IPS-20b (cell line): ENCODE measurements around the gene CYP27B1.

Experiments
- H3K27ac ChIP-seq: one replicate; pipeline ENCODE4 v1.5.1; 2013; ENCODE audit warnings: low read length
- H3K27me3 ChIP-seq: 2 replicates; pipeline ENCODE4 v1.6.1; 2013; ENCODE audit warnings: mild to moderate bottlenecking, low read length, inconsistent platforms; ENCODE audit not compliant: insufficient read depth
- H3K36me3 ChIP-seq: 2 replicates; pipeline ENCODE4 v1.6.1; 2013; ENCODE audit warnings: low read depth, mild to moderate bottlenecking, inconsistent platforms, low read length, moderate library complexity; ENCODE audit not compliant: insufficient read depth
- H3K4me1 ChIP-seq: 2 replicates; pipeline ENCODE4 v1.6.1; 2013; ENCODE audit warnings: mild to moderate bottlenecking, control low read depth, inconsistent platforms, low read length, moderate library complexity; ENCODE audit not compliant: insufficient read depth
- H3K4me3 ChIP-seq: 2 replicates; pipeline ENCODE4 v1.5.1; 2013; ENCODE audit warnings: mild to moderate bottlenecking, low read length, inconsistent platforms
- H3K9ac ChIP-seq: 2 replicates; pipeline ENCODE4 v1.6.1; 2013; ENCODE audit warnings: low read depth, mild to moderate bottlenecking, inconsistent platforms, low read length, moderate library complexity
- H3K9me3 ChIP-seq: 2 replicates; pipeline ENCODE4 v1.6.1; 2013; ENCODE audit warnings: mild to moderate bottlenecking, low read depth, low read length, inconsistent platforms; ENCODE audit not compliant: insufficient read depth

The CYP27B1 gene, protein sequence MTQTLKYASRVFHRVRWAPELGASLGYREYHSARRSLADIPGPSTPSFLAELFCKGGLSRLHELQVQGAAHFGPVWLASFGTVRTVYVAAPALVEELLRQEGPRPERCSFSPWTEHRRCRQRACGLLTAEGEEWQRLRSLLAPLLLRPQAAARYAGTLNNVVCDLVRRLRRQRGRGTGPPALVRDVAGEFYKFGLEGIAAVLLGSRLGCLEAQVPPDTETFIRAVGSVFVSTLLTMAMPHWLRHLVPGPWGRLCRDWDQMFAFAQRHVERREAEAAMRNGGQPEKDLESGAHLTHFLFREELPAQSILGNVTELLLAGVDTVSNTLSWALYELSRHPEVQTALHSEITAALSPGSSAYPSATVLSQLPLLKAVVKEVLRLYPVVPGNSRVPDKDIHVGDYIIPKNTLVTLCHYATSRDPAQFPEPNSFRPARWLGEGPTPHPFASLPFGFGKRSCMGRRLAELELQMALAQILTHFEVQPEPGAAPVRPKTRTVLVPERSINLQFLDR

DNA sequence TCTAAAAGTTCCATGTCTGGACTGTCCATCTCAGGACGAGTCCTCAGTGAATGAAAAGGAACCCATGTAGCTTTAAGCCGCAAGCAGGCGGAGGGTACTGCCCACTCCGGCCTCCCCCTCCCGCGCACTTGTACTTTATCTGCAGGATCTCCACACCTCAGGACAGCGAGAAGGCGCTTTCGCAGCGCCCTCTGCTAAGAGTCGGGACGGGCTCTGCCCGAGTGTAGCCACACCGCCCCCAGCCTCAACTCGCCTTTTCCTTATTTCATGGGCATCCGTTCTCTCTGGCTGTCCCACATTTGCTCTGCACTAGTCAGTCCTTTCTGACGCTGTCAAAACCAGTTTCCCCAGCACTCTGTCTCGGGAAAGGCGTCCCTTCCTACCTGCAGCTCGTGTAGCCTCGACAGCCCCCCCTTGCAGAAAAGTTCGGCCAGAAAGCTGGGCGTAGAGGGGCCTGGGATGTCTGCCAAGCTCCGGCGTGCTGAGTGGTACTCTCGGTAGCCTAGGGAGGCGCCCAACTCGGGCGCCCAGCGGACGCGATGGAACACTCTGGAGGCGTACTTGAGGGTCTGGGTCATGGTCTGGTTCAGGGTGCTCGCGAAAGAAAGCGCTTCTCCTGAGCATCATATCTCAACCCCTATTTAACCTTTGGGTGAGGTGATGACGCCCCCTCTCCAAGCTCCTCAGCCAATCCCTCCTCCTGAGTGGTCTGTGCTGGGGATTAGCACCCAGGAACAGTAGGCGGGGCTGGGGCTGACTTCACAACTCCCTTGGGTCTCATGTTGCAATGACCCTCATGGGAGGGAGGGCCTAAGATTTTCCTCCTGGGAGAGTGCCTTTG lies at the start of gene CYP27B1:
Gene CYP27B1, minus strand, starts transcription at position 615 of the 841 bp plus-strand sequence. Its CDS starts 37 bp downstream, at position 578.
- Histone ChIP-seq H3K27ac (no peak within 1 kb of the TSS), H3K27me3 (peaks cover 58% of the 10 kb centered on the region), H3K36me3 (peaks cover 34% of the 10 kb centered on the region), H3K9me3 (no peaks in the 10 kb centered on the region), H3K9ac (peak within 1 kb of the TSS; percentile 33; the same call in 1 of the 2 replicates), H3K4me1 (peaks cover 9% of the 10 kb centered on the region; the same call in 1 of the 2 replicates), H3K4me3 (peak within 1 kb of the TSS; percentile 82)

DNA sequence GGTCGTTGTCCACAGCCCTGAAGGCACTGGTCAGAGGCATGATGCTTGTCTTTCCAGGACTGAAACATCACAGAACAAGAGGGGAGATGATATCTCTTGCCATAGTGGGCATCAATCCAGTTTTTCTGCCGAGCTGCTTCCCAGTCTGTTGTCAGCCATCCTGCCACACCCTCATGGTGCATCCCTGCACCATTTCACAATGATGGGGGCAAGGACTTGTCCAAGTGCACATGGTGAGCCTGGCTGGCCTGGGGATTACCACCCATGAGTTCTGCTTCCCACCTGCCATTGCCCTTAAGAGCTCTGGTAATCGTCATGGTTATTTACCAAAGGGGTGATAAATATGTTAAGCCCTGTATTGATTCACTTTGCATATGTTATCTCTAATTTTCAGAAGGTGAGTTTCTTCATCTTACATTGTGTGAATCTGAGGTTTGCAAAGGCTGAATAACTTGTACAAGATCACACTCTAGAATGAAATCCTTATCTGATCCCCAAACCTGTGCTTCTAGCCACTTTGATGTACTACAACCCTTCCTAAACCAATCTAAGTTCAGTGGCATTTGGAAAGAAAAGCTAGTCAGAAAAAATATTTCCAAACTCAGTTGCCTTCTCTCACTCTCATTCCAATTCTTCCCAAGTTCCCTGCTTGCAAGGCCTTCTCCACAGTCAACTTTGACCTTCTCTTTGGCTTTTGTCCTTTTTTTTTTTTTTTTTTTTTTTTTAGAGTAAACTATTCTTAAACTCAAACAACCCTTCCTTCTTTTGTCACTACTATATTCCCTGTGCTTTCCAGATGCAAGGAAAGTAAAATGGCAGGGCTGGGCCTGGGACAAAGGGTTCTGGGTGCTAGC lies 49.4 kb upstream of the CYP27B1 start:
- no peak overlapping the region for H3K4me3 ChIP-seq
- no peaks in the 10 kb centered on the region for H3K9me3 ChIP-seq
- H3K27me3 ChIP-seq = no peaks in the 10 kb centered on the region
- no peak overlapping the region for H3K9ac ChIP-seq
- H3K27ac ChIP-seq = no peak overlapping the region
- H3K36me3 ChIP-seq = peaks cover 9% of the 10 kb centered on the region
- no peaks in the 10 kb centered on the region for H3K4me1 ChIP-seq

DNA sequence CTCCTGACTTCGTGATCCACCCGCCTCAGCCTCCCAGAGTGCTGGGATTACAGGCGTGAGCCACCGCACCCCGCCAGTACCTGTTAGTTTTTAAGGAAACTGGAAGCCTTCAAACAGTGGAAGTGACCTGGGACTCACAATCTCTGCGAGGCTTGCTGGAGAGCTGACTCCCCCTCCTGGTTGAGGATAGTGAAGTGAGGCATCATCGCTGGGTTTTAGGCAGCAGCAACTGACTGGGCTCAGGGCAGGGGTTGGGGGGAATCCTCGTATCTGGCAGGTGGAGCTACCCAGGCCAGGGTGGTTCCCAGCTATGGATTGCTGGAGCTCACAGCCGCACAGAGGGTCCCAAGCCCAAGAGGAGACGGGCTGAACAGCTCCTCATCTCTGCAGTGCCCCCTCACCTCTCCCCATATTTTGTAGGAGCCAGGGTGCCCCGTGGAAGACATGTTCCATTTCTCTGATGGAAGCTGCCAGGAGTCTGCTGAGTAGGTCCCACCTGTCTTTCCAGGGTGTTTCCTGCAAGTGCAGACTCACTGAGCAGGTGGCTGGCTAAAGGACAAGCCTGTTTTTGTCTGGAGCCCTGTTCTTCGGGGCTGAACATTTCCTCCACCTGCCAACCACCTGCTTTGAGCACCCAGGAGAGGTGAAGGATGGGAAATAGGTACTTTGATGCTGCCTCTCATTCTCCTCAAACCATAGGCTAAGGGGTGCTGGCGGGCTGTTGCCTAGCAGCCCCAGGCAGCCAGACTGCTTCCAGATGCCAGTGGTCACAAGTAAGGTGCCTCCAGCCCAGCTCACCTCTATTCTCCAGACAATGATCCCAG lies 48.5 kb upstream of the CYP27B1 start:
- Histone ChIP-seq H3K36me3 (peaks cover 1% of the 10 kb centered on the region; the same call in 1 of the 2 replicates), H3K4me3 (no peak overlapping the region; the same call in 1 of the 2 replicates), H3K4me1 (no peaks in the 10 kb centered on the region), H3K27ac (no peak overlapping the region), H3K9me3 (no peaks in the 10 kb centered on the region), H3K9ac (no peak overlapping the region), H3K27me3 (no peaks in the 10 kb centered on the region)

DNA sequence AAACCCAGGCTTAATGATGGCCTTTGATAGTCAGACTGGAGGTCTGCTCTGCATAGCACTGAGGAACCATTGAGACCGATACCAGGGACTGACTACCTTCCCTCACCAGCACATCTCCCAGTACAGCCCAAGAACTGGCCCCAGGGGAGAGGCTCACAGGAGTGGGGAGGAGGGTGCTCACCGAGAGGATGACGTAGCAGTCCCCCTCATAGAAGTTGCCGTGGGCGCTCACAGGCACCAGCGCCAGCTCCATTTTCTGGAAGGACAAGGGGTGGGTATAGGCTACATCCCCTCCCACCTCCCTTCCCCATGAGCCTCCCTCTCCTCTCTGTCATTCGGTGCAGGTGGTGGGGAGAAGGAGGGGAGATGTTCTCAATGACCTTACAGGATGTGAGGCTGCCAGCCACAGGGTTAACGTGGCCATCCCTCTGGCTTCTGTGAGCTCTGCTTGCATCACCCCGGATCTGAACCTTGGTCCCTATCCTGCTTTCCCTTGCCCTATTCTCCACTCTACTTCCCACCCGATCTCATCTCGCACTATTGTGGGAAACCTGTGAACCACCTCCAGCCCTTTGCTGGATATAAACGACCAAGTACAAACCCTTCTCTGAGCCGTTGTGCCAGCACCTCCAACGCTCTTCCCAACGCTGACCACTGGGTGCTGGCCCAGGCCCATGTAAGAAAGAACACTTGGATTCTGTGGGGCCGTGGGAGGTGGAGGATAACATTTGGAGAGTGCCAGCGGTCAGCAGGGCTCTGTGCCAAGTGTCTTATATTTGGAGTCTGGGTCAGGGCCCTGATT lies 47.3 kb upstream of the CYP27B1 start:
- H3K4me3 ChIP-seq = peak overlapping the region; percentile 15; the same call in 1 of the 2 replicates
- H3K27me3 ChIP-seq = no peaks in the 10 kb centered on the region
- H3K4me1 ChIP-seq = no peaks in the 10 kb centered on the region
- no peak overlapping the region for H3K27ac ChIP-seq
- no peaks in the 10 kb centered on the region for H3K36me3 ChIP-seq
- no peaks in the 10 kb centered on the region for H3K9me3 ChIP-seq
- H3K9ac ChIP-seq = no peak overlapping the region

DNA sequence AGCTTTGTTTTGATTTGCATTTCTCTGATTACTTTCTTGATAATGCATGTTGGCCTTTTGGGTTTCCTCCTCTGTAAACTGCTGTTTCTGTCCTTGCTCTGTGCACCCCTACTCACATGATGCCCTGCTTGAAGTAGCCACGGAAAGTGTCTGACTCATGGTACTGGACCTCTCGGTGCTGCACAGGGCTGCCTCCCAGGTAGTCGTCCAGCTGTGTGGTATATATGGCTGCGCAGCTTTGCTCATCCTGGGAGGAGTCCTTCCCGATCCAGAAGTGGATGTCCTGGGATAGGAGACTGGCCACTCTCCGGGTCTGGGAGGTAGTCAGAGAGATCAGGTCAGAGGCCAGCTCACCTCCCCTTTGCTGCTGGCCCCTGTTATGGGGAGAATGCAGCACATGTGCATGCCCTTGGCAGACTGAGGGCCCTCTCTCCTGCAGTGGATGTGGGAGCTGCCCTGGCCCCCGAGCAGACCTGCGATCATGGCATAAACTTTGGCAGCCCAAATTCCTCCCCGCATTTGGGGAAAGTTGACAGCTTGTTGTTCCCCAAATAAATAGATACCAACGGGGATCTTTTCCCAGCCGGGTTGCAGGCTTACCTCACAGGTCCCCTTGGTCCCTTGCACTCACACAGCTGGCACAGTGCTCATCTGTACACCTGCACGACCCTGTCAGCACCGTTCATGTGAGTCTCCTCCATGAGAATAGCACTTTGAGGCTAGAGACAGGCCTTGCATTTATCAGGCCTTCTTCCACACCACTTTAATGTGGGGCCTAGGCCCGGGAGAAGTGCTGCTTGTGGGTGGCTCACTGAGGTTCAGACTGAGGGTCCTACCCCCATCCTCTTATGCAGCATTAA lies 46.5 kb upstream of the CYP27B1 start:
- Histone ChIP-seq H3K36me3 (no peaks in the 10 kb centered on the region; the same call in 1 of the 2 replicates), H3K9me3 (no peaks in the 10 kb centered on the region), H3K9ac (no peak overlapping the region), H3K27me3 (no peaks in the 10 kb centered on the region), H3K27ac (no peak overlapping the region), H3K4me1 (no peaks in the 10 kb centered on the region), H3K4me3 (no peak overlapping the region)

DNA sequence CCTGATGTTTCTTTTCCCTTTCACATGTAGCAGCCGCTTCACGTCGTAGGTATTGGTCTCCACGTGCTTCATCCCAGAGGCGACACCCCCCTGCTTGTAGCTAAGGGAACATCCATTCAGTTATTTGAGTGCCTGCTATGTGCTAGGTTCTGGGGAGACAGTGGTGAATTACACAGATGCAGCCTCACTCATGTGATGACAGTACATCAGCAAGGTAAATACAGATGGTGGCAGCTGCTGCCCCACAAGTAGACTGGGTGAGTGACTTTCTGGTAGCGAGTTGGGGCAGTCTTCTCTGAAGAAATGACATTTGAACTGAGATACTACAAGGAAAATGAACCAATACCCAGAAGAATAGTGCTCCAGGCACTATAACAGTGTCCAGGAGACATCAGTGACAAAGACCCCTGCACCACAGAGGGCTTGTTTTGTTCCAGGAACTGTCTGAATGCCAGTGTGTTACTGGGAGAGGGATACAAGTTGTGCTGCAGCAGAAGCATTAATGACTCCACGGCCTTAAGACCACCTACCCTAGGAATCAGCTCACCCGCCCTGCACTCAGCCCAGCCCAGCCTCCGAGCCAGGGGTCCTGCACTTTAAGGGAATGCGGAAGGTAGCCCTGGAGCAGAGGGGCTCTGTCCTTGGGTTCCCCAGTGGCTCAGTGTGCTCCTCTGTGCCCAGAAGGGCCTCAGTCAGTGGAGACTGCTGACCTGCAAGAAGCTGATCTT lies 44.3 kb upstream of the CYP27B1 start:
- no peaks in the 10 kb centered on the region for H3K4me1 ChIP-seq
- H3K4me3 ChIP-seq = no peak overlapping the region
- H3K9ac ChIP-seq = no peak overlapping the region
- H3K27me3 ChIP-seq = no peaks in the 10 kb centered on the region
- H3K9me3 ChIP-seq = no peaks in the 10 kb centered on the region
- H3K27ac ChIP-seq = no peak overlapping the region
- no peaks in the 10 kb centered on the region; the same call in 1 of the 2 replicates for H3K36me3 ChIP-seq

DNA sequence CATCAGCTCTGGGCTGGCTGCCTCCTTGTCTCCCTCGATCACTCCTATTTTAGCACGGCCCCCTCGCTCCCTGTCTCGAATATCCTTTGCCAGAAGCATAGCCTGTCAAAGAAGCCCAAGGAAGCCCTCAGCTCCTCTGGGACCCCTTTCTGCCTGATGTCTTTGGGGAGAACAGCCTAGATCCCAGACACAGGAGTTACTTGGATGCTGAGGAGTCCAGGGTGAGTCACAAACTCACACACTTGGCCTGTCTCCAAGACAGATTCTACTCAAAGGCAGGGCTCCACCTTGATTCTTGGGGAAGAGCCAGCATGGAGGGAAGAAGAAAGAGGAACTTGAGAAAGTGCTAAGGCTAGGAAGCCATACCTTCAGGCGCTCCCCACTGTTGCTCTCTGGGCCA lies 43.6 kb upstream of the CYP27B1 start:
- Histone ChIP-seq H3K4me1 (no peaks in the 10 kb centered on the region), H3K27ac (no peak overlapping the region), H3K9ac (no peak overlapping the region), H3K27me3 (no peaks in the 10 kb centered on the region), H3K36me3 (no peaks in the 10 kb centered on the region; the same call in 1 of the 2 replicates), H3K4me3 (no peak overlapping the region), H3K9me3 (no peaks in the 10 kb centered on the region)

DNA sequence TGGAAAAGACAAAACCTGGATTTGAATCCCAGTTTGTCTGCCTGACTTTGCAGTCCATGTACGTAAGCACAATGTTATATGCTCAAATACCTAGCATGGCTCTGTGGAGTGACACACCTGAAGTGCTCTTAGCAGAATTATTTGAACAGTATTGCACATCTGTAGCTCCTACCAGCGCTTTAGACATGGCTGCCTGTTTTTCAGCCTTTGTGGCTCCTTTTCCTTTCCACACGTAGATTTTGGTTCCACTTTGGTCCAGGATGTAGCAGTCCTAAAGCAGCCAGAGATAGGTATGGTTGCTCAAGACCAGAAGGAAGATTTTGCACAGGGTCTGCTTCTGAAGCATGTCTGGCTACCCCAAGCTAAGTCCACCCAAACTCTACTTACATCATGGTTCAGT lies 42.5 kb upstream of the CYP27B1 start:
- no peaks in the 10 kb centered on the region for H3K27me3 ChIP-seq
- H3K4me3 ChIP-seq = no peak overlapping the region
- H3K9ac ChIP-seq = no peak overlapping the region
- no peaks in the 10 kb centered on the region for H3K9me3 ChIP-seq
- no peak overlapping the region for H3K27ac ChIP-seq
- H3K4me1 ChIP-seq = no peaks in the 10 kb centered on the region
- H3K36me3 ChIP-seq = no peaks in the 10 kb centered on the region; the same call in 1 of the 2 replicates

DNA sequence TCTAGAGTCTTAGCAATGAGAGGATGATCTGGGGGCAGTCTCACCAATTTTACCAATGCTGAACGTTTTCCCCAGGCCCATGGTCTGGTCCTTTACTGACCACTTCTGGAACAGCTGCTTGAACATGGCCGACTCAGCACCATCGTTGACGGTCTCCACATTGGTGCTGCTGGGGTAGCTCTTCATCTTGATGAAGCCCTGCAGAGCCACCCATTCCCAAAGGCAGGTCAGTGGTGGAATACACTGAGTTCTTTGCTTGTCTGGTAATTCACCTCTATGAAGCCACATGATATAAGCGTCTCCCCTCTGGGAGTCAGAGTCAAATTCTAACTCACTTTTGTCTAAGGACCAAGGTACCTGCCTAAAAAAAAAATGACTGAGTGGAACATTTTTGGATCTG lies 41.5 kb upstream of the CYP27B1 start:
- no peak overlapping the region for H3K9ac ChIP-seq
- H3K36me3 ChIP-seq = peaks cover 4% of the 10 kb centered on the region; the same call in 1 of the 2 replicates
- no peaks in the 10 kb centered on the region for H3K27me3 ChIP-seq

More for the DNA sequence above, 41.5 kb upstream of the CYP27B1 start:
- H3K4me1 ChIP-seq = no peaks in the 10 kb centered on the region
- H3K27ac ChIP-seq = no peak overlapping the region
- no peak overlapping the region for H3K4me3 ChIP-seq
- no peaks in the 10 kb centered on the region for H3K9me3 ChIP-seq
